GM12878 (cell line): ENCODE measurements around the gene TPMT. TPM values are rescaled to one million over a fixed set of nuclear protein-coding genes. Genes with fewer than 3 reads are reported as not detected.

ENCODE experiments used
- ATAC-seq: fragments of 200-7000 bp; cut with Tn5 transposase; 3 replicates; pipeline ENCODE4 v1.9.1; 2020; ENCODE audit warnings: mild to moderate bottlenecking, moderate library complexity
- BruUV-seq: library from RNA; stranded (reverse); fragments of 400-500 nt; replicated peaks from 2 replicates; lab custom pipeline; 2021; lab: Mats Ljungman, UMichigan
- CTCF ChIA-PET: fragments of 300-600 bp; sonication (Branson Sonifier 250); formaldehyde crosslinking; extraction: SDS; loops from one replicate; lab custom pipeline; 2021; ENCODE audit warnings: inconsistent platforms; lab: Yijun Ruan, JAX
- POLR2A ChIA-PET: fragments of 350-600 bp; formaldehyde crosslinking; extraction: SDS; loops from one replicate; lab custom pipeline; 2021; ENCODE audit warnings: inconsistent platforms; lab: Charles Lee
- RAD21 ChIA-PET: fragments of 300-600 bp; sonication (Branson Sonifier 250); formaldehyde crosslinking; loops from one replicate; lab custom pipeline; 2023; ENCODE audit warnings: antibody characterized with exemption; ENCODE audit not compliant: unreplicated experiment; lab: Charles Lee
- SMC1A ChIA-PET: fragments of 300-600 bp; sonication (Branson Sonifier 250); formaldehyde crosslinking; loops from one replicate; lab custom pipeline; 2023; ENCODE audit not compliant: unreplicated experiment, uncharacterized antibody; lab: Charles Lee
- DNase-seq: peaks from one replicate; pipeline ENCODE4 v3.0.0-alpha.2; 2011; ENCODE audit warnings: low read depth, low spot score
- FAIRE-seq: peaks from 3 replicates; lab custom pipeline; 2011; peaks lifted over from hg19 to GRCh38; lab: Jason Lieb, UNC
- H2AFZ ChIP-seq: 2 replicates; pipeline ENCODE4 v1.6.0; 2011; ENCODE audit warnings: low read depth, low read length, control low read depth; ENCODE audit not compliant: control insufficient read depth
- H3K27ac ChIP-seq: 2 replicates; pipeline ENCODE4 v1.5.1; 2011; ENCODE audit warnings: control low read depth; ENCODE audit not compliant: control insufficient read depth, insufficient read depth
- H3K27me3 ChIP-seq, 2 experiments: replicated peaks in 1 of 2; 2 replicates each; pipeline versions ENCODE4 v1.6.0 to v1.6.1; 2011; ENCODE audit warnings: low read length in 1 of 2; ENCODE audit not compliant: control insufficient read depth in 2 of 2, insufficient read depth in 2 of 2
- H3K36me3 ChIP-seq, 2 experiments: 2 replicates each; pipeline ENCODE4 v1.5.1; 2011; ENCODE audit warnings: low read length in 1 of 2; ENCODE audit not compliant: control insufficient read depth in 2 of 2, insufficient read depth in 2 of 2
- H3K4me1 ChIP-seq: 2 replicates; pipeline ENCODE4 v1.6.1; 2011; ENCODE audit warnings: mild to moderate bottlenecking, low read length, moderate library complexity, mixed read lengths; ENCODE audit not compliant: control insufficient read depth, insufficient read depth
- H3K4me2 ChIP-seq: 2 replicates; pipeline ENCODE4 v1.6.0; 2011; ENCODE audit warnings: control low read depth; ENCODE audit not compliant: control insufficient read depth, insufficient read depth
- H3K4me3 ChIP-seq: fragments of 200-600 bp; sonication (generic); 2 replicates; pipeline ENCODE4 v1.5.1; 2016
- H3K79me2 ChIP-seq: 2 replicates; pipeline ENCODE4 v1.6.0; 2011; ENCODE audit warnings: low read length; ENCODE audit not compliant: control insufficient read depth, insufficient read depth
- H3K9ac ChIP-seq: 2 replicates; pipeline ENCODE4 v1.8.0; 2011; ENCODE audit warnings: low read length, control low read depth, mixed read lengths; ENCODE audit not compliant: control insufficient read depth, insufficient read depth
- H3K9me3 ChIP-seq: replicated peaks from 3 replicates; pipeline ENCODE4 v1.5.1; 2011; ENCODE audit warnings: mild to moderate bottlenecking, low read length; ENCODE audit not compliant: control insufficient read depth, insufficient read depth
- H4K20me1 ChIP-seq: 2 replicates; pipeline ENCODE4 v1.6.0; 2011; ENCODE audit not compliant: control insufficient read depth, insufficient read depth
- ATF7 ChIP-seq: fragments of 450-650 bp; IDR thresholded peaks from 2 replicates; pipeline ENCODE4 v1.6.1; 2016; ENCODE audit warnings: low read depth, mild to moderate bottlenecking
- CHD1 ChIP-seq: IDR thresholded peaks from 2 replicates; pipeline ENCODE4 v1.6.1; 2012; ENCODE audit warnings: low read depth, low read length, improper control_type of control experiment
- DPF2 ChIP-seq: fragments of 450-650 bp; IDR thresholded peaks from 2 replicates; pipeline ENCODE4 v1.6.1; 2017; ENCODE audit warnings: mild to moderate bottlenecking
- HSF1 ChIP-seq: fragments of 150-350 bp; IDR thresholded peaks from 2 replicates; pipeline ENCODE4 v1.6.1; 2014; ENCODE audit warnings: mild to moderate bottlenecking, low read depth, low read length
- IKZF2 ChIP-seq, 2 experiments: fragments of 450-650 bp; IDR thresholded peaks; 2 replicates each; pipeline ENCODE4 v1.6.1; 2017; ENCODE audit warnings: mild to moderate bottlenecking in 2 of 2, moderate library complexity in 2 of 2
- JUNB ChIP-seq: IDR thresholded peaks from 2 replicates; pipeline ENCODE4 v1.6.1; 2016; ENCODE audit warnings: antibody characterized with exemption, mild to moderate bottlenecking
- NR2C2 ChIP-seq: IDR thresholded peaks from 2 replicates; pipeline ENCODE4 v1.6.1; 2011; ENCODE audit warnings: borderline replicate concordance, low read depth; ENCODE audit not compliant: control insufficient read depth, insufficient read length
- PML ChIP-seq: IDR thresholded peaks from 2 replicates; pipeline ENCODE4 v1.6.1; 2012; ENCODE audit warnings: low read length, inconsistent platforms
- SMAD1 ChIP-seq: fragments of 450-650 bp; IDR thresholded peaks from 2 replicates; pipeline ENCODE4 v1.6.1; 2018; ENCODE audit warnings: mild to moderate bottlenecking, low read depth; ENCODE audit not compliant: partially characterized antibody
- USF1 ChIP-seq: IDR thresholded peaks from 2 replicates; pipeline ENCODE4 v1.6.1; 2011; ENCODE audit warnings: borderline replicate concordance, low read depth, mild to moderate bottlenecking, moderate library complexity, mixed read lengths, low read length; ENCODE audit not compliant: insufficient read depth; ENCODE audit errors: extremely low read length
- ZSCAN29 ChIP-seq: fragments of 450-650 bp; IDR thresholded peaks from 2 replicates; pipeline ENCODE4 v1.6.1; 2017; ENCODE audit warnings: mild to moderate bottlenecking, moderate library complexity
- WGBS: methylation state at CpG from one replicate; pipeline ENCODE4 v1.1.6; 2016; ENCODE audit warnings: low lambda C conversion rate; ENCODE audit not compliant: insufficient replicate concordance, insufficient coverage; ENCODE audit errors: missing lambda C conversion rate; 5-methylcytosine and 5-hydroxymethylcytosine counted together
- in situ Hi-C: fragments of 300-500 bp; cut with MboI; formaldehyde crosslinking; loops from 9 replicates; pipeline ENCODE4 v1.14.3; 2018; ENCODE audit warnings: mixed read lengths
- intact Hi-C: fragments of 100-400 bp; cut with micrococcal nuclease; formaldehyde crosslinking; loops from one replicate; pipeline ENCODE4 v1.14.2; 2022; ENCODE audit not compliant: unreplicated experiment
- polyA plus RNA-seq, 11 experiments: library from polyadenylated mRNA; depleted of rRNA in 4 of 11; unstranded in 6 of 11; stranded (reverse) in 5 of 11; fragments of >200 nt; fragmentation: Nextera tagmentation in 4 of 11; fragmentation: Illumina TruSeq in 1 of 11; extraction: Ambion mirVana in 4 of 11; extraction: Trizol in 1 of 11; gene quantifications; 1 replicate in 1 of 11; 2 replicates in 10 of 11; pipeline versions ENCODE4 v1.2.1 to v1.2.3, GENCODE V29; 2011 to 2016; ENCODE audit warnings: inconsistent platforms in 2 of 11, missing spikeins in 2 of 11, low read depth in 1 of 11
- total RNA-seq, 4 experiments: library from RNA; depleted of rRNA in 3 of 4; stranded (reverse); fragments of >200 nt in 3 of 4; fragmentation: Illumina TruSeq in 1 of 4; extraction: Trizol in 1 of 4; gene quantifications; 2 replicates each; pipeline versions ENCODE4 v1.2.1 to v1.2.3, GENCODE V29; 2013 to 2021
- TF ChIP-seq, protein P1 (sequence below): fragments of 450-650 bp; IDR thresholded peaks from 2 replicates; pipeline ENCODE4 v1.6.1; 2017; ENCODE audit warnings: mild to moderate bottlenecking, moderate library complexity
- TF ChIP-seq, protein P2 (sequence below): fragments of 450-650 bp; formaldehyde crosslinking; IDR thresholded peaks from 2 replicates; pipeline ENCODE4 v1.4.0; 2022; ENCODE audit warnings: mild to moderate bottlenecking, moderate library complexity

TPMT gene
- total and polyA plus RNA-seq, 10 of the 15 experiments (the other 5 are each of a cell fraction or from before 2014, with no cell fraction given), result 7.9 to 18.2 (median 16.3) TPM

DNA sequence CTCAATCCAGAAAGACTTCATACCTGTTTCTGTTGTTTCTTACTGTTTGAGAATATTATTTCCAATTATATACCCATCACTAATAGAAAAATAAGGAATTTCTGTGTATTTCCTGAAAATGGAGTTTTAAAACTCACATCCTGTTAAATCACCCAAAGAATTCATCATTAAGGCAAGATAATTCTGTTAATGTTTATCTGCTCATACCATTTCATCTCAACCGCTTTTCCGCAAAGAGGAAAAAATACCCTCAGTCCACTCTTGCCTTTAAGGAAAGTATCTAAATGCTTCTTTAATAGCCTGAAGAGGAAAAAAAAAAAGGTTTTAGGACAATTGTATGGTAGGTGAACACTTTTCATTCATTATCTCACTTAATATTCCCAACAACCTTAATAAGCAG lies 7.3 kb downstream of the TPMT start:
- SMC1A ChIA-PET, result interaction anchor here (1.0 kb wide), 1 partner anchor 12 kb away, joined by 3 read pairs; no protein-coding TSS in a partner anchor
- WGBS, result 100% methylated on average over 2 of the region's 2 CpGs
- H3K27ac ChIP-seq, result no peak overlapping the region
- RAD21 ChIA-PET, result no interaction called here
- H3K79me2 ChIP-seq, result no peaks in the 10 kb centered on the region
- DNase-seq, result no peak
- POLR2A ChIA-PET, result no interaction called here
- in situ Hi-C loops, result no loop called here
- H3K4me2 ChIP-seq, result no peak overlapping the region
- intact Hi-C loops, result no loop called here
- H4K20me1 ChIP-seq, result no peaks in the 10 kb centered on the region
- no TSS peak for BruUV-seq
- CTCF ChIA-PET, result no interaction called here
- H3K4me1 ChIP-seq, result no peaks in the 10 kb centered on the region
- H2AFZ ChIP-seq, result no peak overlapping the region
- no peak overlapping the region for H3K9ac ChIP-seq
- peaks cover 0 to 3% of the 10 kb centered on the region in 2 experiments; a peak in 2 of 4 replicates for H3K36me3 ChIP-seq
- H3K9me3 ChIP-seq, result no peaks in the 10 kb centered on the region
- H3K27me3 ChIP-seq, result no peaks in the 10 kb centered on the region
- H3K4me3 ChIP-seq, result no peak overlapping the region
- no peak for FAIRE-seq
- no peak for ATAC-seq
- no peak for TF ChIP-seq CHD1
- no peak for TF ChIP-seq JUNB
- TF ChIP-seq IKZF2 (IDR thresholded peaks at IDR 0.05), result no peak
- TF ChIP-seq DPF2, result no peak
- TF ChIP-seq SMAD1, result no peak
- TF ChIP-seq, protein P1, sequence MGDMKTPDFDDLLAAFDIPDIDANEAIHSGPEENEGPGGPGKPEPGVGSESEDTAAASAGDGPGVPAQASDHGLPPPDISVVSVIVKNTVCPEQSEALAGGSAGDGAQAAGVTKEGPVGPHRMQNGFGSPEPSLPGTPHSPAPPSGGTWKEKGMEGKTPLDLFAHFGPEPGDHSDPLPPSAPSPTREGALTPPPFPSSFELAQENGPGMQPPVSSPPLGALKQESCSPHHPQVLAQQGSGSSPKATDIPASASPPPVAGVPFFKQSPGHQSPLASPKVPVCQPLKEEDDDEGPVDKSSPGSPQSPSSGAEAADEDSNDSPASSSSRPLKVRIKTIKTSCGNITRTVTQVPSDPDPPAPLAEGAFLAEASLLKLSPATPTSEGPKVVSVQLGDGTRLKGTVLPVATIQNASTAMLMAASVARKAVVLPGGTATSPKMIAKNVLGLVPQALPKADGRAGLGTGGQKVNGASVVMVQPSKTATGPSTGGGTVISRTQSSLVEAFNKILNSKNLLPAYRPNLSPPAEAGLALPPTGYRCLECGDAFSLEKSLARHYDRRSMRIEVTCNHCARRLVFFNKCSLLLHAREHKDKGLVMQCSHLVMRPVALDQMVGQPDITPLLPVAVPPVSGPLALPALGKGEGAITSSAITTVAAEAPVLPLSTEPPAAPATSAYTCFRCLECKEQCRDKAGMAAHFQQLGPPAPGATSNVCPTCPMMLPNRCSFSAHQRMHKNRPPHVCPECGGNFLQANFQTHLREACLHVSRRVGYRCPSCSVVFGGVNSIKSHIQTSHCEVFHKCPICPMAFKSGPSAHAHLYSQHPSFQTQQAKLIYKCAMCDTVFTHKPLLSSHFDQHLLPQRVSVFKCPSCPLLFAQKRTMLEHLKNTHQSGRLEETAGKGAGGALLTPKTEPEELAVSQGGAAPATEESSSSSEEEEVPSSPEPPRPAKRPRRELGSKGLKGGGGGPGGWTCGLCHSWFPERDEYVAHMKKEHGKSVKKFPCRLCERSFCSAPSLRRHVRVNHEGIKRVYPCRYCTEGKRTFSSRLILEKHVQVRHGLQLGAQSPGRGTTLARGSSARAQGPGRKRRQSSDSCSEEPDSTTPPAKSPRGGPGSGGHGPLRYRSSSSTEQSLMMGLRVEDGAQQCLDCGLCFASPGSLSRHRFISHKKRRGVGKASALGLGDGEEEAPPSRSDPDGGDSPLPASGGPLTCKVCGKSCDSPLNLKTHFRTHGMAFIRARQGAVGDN, result no peak
- TF ChIP-seq ZSCAN29, result no peak
- no peak for TF ChIP-seq HSF1
- TF ChIP-seq NR2C2, result no peak
- no peak for TF ChIP-seq USF1
- TF ChIP-seq ATF7, result no peak
- TF ChIP-seq, protein P2, sequence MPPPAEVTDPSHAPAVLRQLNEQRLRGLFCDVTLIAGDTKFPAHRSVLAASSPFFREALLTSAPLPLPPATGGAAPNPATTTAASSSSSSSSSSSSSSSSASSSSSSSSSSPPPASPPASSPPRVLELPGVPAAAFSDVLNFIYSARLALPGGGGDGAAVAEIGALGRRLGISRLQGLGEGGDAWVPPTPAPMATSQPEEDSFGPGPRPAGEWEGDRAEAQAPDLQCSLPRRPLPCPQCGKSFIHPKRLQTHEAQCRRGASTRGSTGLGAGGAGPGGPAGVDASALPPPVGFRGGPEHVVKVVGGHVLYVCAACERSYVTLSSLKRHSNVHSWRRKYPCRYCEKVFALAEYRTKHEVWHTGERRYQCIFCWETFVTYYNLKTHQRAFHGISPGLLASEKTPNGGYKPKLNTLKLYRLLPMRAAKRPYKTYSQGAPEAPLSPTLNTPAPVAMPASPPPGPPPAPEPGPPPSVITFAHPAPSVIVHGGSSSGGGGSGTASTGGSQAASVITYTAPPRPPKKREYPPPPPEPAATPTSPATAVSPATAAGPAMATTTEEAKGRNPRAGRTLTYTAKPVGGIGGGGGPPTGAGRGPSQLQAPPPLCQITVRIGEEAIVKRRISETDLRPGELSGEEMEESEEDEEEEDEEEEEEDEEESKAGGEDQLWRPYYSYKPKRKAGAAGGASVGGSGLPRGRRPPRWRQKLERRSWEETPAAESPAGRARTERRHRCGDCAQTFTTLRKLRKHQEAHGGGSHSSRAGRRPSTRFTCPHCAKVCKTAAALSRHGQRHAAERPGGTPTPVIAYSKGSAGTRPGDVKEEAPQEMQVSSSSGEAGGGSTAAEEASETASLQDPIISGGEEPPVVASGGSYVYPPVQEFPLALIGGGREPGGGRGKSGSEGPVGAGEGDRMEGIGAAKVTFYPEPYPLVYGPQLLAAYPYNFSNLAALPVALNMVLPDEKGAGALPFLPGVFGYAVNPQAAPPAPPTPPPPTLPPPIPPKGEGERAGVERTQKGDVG, result no peak
- TF ChIP-seq PML, result no peak
